Activated CD8-positive, alpha-beta T cell treated with anti-CD3 and anti-CD28 coated beads for 36 hours (primary cell): ENCODE measurements around the gene NOP53. TPM values are rescaled to one million over a fixed set of nuclear protein-coding genes. Genes with fewer than 3 reads are reported as not detected.

Experiments
- ATAC-seq: fragments of 200-7000 bp; cut with Tn5 transposase; one replicate; pipeline ENCODE4 v1.10.0; 2021; ENCODE audit warnings: mild to moderate bottlenecking, moderate library complexity
- CTCF ChIA-PET: fragments of 350-600 bp; sonication (Branson Sonifier 250); formaldehyde crosslinking; loops from one replicate; lab custom pipeline; 2021; ENCODE audit warnings: antibody characterized with exemption; lab: Charles Lee
- POLR2A ChIA-PET: fragments of 350-600 bp; sonication (Branson Sonifier 250); formaldehyde crosslinking; loops from one replicate; lab custom pipeline; 2021; ENCODE audit warnings: antibody characterized with exemption; lab: Charles Lee
- DNase-seq: peaks from one replicate; pipeline ENCODE4 v3.0.0-alpha.2; 2020
- H3K27ac Mint-ChIP-seq: one replicate; pipeline ENCODE4 v1.8.0; 2021; ENCODE audit warnings: mild to moderate bottlenecking, mixed read lengths
- H3K27me3 Mint-ChIP-seq: one replicate; pipeline ENCODE4 v1.8.0; 2021; ENCODE audit warnings: mixed read lengths
- H3K36me3 Mint-ChIP-seq: one replicate; pipeline ENCODE4 v1.8.0; 2021; ENCODE audit warnings: low read depth, mixed read lengths
- H3K4me1 Mint-ChIP-seq: one replicate; pipeline ENCODE4 v1.8.0; 2021; ENCODE audit warnings: low read depth, mixed read lengths
- H3K4me3 Mint-ChIP-seq: one replicate; pipeline ENCODE4 v1.8.0; 2021; ENCODE audit warnings: mild to moderate bottlenecking, moderate library complexity, mixed read lengths
- H3K9me3 Mint-ChIP-seq: one replicate; pipeline ENCODE4 v1.8.0; 2021; ENCODE audit warnings: mixed read lengths
- intact Hi-C: fragments of 100-400 bp; cut with micrococcal nuclease; formaldehyde crosslinking; loops from one replicate; pipeline ENCODE4 v1.10.0; 2022
- total RNA-seq, 2 experiments: library from RNA; stranded (reverse); gene quantifications; one replicate each; pipeline ENCODE4 v1.2.3, GENCODE V29; 2021
- TF ChIP-seq, protein P1 (sequence below): fragments of 200-600 bp; IDR thresholded peaks from one replicate; pipeline ENCODE4 v1.8.0; 2022; ENCODE audit warnings: antibody characterized with exemption, mild to moderate bottlenecking

The NOP53 gene
- total RNA-seq, 2 experiments from 2014 or later, result 300 to 301 TPM

GRCh38 chr19:47730521-47730889, 14.8 kb upstream of the NOP53 start:
- Mint-ChIP-seq H3K27me3 (peaks cover 29% of the 10 kb centered on the region), H3K36me3 (no peaks in the 10 kb centered on the region), H3K4me3 (peak overlapping the region; percentile 67), H3K4me1 (peaks cover 20% of the 10 kb centered on the region), H3K27ac (no peak overlapping the region), H3K9me3 (no peaks in the 10 kb centered on the region)
- ChIA-PET POLR2A (no interaction called here), CTCF (interaction anchor here (2.6 kb wide), 1 partner anchor 18 kb away, joined by 11 read pairs; the partner anchor contains the start of gene EHD2)
- TF ChIP-seq, protein P1, sequence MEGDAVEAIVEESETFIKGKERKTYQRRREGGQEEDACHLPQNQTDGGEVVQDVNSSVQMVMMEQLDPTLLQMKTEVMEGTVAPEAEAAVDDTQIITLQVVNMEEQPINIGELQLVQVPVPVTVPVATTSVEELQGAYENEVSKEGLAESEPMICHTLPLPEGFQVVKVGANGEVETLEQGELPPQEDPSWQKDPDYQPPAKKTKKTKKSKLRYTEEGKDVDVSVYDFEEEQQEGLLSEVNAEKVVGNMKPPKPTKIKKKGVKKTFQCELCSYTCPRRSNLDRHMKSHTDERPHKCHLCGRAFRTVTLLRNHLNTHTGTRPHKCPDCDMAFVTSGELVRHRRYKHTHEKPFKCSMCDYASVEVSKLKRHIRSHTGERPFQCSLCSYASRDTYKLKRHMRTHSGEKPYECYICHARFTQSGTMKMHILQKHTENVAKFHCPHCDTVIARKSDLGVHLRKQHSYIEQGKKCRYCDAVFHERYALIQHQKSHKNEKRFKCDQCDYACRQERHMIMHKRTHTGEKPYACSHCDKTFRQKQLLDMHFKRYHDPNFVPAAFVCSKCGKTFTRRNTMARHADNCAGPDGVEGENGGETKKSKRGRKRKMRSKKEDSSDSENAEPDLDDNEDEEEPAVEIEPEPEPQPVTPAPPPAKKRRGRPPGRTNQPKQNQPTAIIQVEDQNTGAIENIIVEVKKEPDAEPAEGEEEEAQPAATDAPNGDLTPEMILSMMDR, result no peak
- DNase-seq (no peak), ATAC-seq (no peak)
- intact Hi-C loops, result no loop called here

DNA sequence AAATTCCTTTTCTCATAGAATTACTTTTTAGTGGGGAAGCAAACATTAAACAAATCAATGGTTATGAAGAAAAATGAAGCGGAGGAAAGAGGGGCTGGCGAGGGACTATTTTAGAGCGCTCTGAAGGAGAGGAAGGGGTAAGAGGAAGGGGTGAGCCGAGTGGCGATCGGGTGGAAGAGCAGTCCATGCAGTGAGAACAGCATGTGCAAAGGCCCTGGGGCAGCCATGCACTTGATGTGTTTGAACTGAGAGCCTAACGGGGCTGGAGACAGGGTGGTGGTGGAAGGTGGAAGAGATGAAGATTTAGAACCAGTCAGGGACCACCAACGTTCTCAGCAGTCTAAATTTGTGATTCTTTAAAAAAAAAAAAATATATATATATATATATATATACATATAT, 14.4 kb upstream of the NOP53 start:
- POLR2A ChIA-PET, result no interaction called here
- intact Hi-C loops, result no loop called here
- CTCF ChIA-PET, result interaction anchor here (2.6 kb wide), 1 partner anchor 18 kb away, joined by 11 read pairs; the partner anchor contains the start of gene EHD2
- DNase-seq (no peak), ATAC-seq (no peak)
- TF ChIP-seq, protein P1, result no peak
- peaks cover 20% of the 10 kb centered on the region for H3K4me1 Mint-ChIP-seq
- H3K27ac Mint-ChIP-seq, result no peak overlapping the region
- H3K9me3 Mint-ChIP-seq, result no peaks in the 10 kb centered on the region
- H3K27me3 Mint-ChIP-seq, result peaks cover 29% of the 10 kb centered on the region
- H3K4me3 Mint-ChIP-seq, result no peak overlapping the region
- no peaks in the 10 kb centered on the region for H3K36me3 Mint-ChIP-seq

- Mint-ChIP-seq H3K4me1 (peaks cover 5% of the 10 kb centered on the region), H3K27me3 (peaks cover 14% of the 10 kb centered on the region), H3K9me3 (no peaks in the 10 kb centered on the region), H3K36me3 (no peaks in the 10 kb centered on the region), H3K27ac (no peak overlapping the region), H3K4me3 (no peak overlapping the region)
- intact Hi-C loops, result no loop called here
- POLR2A ChIA-PET, result interaction anchor here (0.9 kb wide), 1 partner anchor 22 kb away, joined by 4 read pairs; no protein-coding TSS in a partner anchor
- TF ChIP-seq, protein P1, result no peak
- ATAC-seq, result no peak
- no peak for DNase-seq
- CTCF ChIA-PET, result interaction anchor here (0.7 to 13.9 kb wide), 4 partner anchors 22 to 1657 kb away, joined by 3 to 168 read pairs (median 3); partner anchors contain the start of gene EHD2
Observed at GRCh38 chr19:47735131-47735530, 10.2 kb upstream of the NOP53 start.

GRCh38 chr19:47740866-47741519, 4.4 kb upstream of the NOP53 start:
- no peak for ATAC-seq
- Mint-ChIP-seq H3K4me3 (no peak overlapping the region), H3K36me3 (peaks cover 2% of the 10 kb centered on the region), H3K4me1 (peaks cover 24% of the 10 kb centered on the region), H3K9me3 (no peaks in the 10 kb centered on the region), H3K27me3 (no peaks in the 10 kb centered on the region), H3K27ac (no peak overlapping the region)
- intact Hi-C loops, result no loop called here
- TF ChIP-seq, protein P1, result no peak
- no peak for DNase-seq
- ChIA-PET POLR2A (interaction anchor here (0.6 to 1.0 kb wide), 3 partner anchors 11 to 308 kb away, joined by 3 to 4 read pairs (median 3); no protein-coding TSS in a partner anchor), CTCF (interaction anchor here (1.7 to 13.9 kb wide), 3 partner anchors 28 to 42 kb away, joined by 8 to 168 read pairs (median 11); partner anchors contain the start of gene EHD2)
